Cardiac muscle cell (in vitro differentiated cells and primary cell): ENCODE results near the gene CMTM4. TPM values are rescaled to one million over a fixed set of nuclear protein-coding genes. Genes with fewer than 3 reads are reported as not detected.
"Not testable (repeated sequence)": the region's sequence is repeated elsewhere in the genome, so short reads cannot be mapped to it uniquely, and the experiment has no call there.

Source experiments
- DNase-seq, 2 donors: peaks; one replicate each; pipeline versions ENCODE4 v3.0.0 to v3.0.0-alpha.2; 2010 to 2017; ENCODE audit warnings: low read depth in 1 of 2, low spot score in 1 of 2
- H3K27ac ChIP-seq: fragments of 200-600 bp; sonication (generic); 2 replicates; pipeline ENCODE4 v1.5.1; 2016
- H3K27me3 ChIP-seq: fragments of 200-600 bp; sonication (generic); 2 replicates; pipeline ENCODE4 v1.6.0; 2016; ENCODE audit warnings: control low read depth
- H3K36me3 ChIP-seq: fragments of 200-600 bp; sonication (generic); 2 replicates; pipeline ENCODE4 v1.5.1; 2016; ENCODE audit warnings: control low read depth
- H3K4me1 ChIP-seq: fragments of 200-600 bp; sonication (generic); 2 replicates; pipeline ENCODE4 v1.8.1; 2017; ENCODE audit warnings: low read depth, mild to moderate bottlenecking, mixed run types
- H3K4me3 ChIP-seq: fragments of 200-600 bp; sonication (generic); 2 replicates; pipeline ENCODE4 v1.5.1; 2016; ENCODE audit warnings: mild to moderate bottlenecking
- H3K9me3 ChIP-seq: fragments of 200-600 bp; sonication (generic); 2 replicates; pipeline ENCODE4 v1.5.1; 2017; ENCODE audit warnings: low read depth, mild to moderate bottlenecking, control low read depth
- CTCF ChIP-seq: IDR thresholded peaks from 2 replicates; pipeline ENCODE4 v1.5.1; 2012; ENCODE audit warnings: low read depth, mild to moderate bottlenecking, low read length
- polyA plus RNA-seq: library from polyadenylated mRNA; unstranded; fragments of >200 nt; fragmentation: Nextera tagmentation; extraction: Ambion mirVana; gene quantifications from 2 replicates; pipeline ENCODE4 v1.2.1, GENCODE V29; 2016
- total RNA-seq: library from RNA; depleted of rRNA; stranded (reverse); fragments of >200 nt; gene quantifications from 2 replicates; pipeline ENCODE4 v1.2.3, GENCODE V29; 2016

Gene CMTM4
- total and polyA plus RNA-seq, 2 experiments from 2014 or later = 19.7 to 61.6 TPM

GRCh38 chr16:66670691-66671388 lies 25.7 kb downstream of the CMTM4 start:
- H3K27ac ChIP-seq = no peak overlapping the region

DNA sequence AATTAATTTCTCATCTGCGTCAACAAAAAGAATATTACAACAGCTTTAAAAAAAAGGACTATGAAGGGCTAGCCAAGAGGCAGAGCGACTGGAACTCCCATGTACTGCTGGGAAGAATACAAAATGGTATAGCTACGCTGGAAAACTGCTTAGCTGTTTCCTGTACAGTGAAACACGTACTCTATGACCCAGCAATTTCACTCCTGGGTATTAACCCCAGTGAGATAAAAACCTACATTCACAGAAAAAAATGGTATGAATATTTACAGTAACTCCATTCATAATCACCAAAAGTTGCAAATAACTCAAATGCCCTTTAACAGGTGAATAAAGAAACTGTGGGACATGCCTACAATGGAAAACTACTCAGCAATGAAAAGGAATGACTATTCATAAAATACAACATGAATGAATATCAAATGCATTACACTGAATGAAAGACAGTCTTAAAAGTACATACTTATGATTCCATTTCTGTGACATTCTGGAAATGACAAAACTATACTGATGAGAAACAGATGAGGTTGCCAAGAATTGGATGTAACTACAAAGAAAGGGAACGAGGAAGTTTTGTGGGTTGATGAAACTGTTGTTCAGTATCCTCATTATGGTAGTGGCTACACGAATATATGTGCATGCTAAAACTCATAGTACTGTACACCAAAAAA lies 27.6 kb downstream of the CMTM4 start:
- DNase-seq = peak in 1 of 2 donors; percentile 21
- no peaks in the 10 kb centered on the region for H3K27me3 ChIP-seq
- no peaks in the 10 kb centered on the region for H3K4me1 ChIP-seq
- no peaks in the 10 kb centered on the region for H3K9me3 ChIP-seq
- H3K36me3 ChIP-seq = no peaks in the 10 kb centered on the region
- H3K27ac ChIP-seq = no peak overlapping the region
- H3K4me3 ChIP-seq = no peak overlapping the region
- TF ChIP-seq CTCF = no peak

More at GRCh38 chr16:66670691-66671388, 25.7 kb downstream of the CMTM4 start:
- Histone ChIP-seq H3K9me3 (no peaks in the 10 kb centered on the region), H3K4me3 (no peak overlapping the region), H3K4me1 (no peaks in the 10 kb centered on the region), H3K27me3 (no peaks in the 10 kb centered on the region), H3K36me3 (no peaks in the 10 kb centered on the region)
- TF ChIP-seq CTCF = no peak
- no peak for DNase-seq

- no peak for DNase-seq
- H3K27ac ChIP-seq = no peak overlapping the region
- H3K27me3 ChIP-seq = no peaks in the 10 kb centered on the region
- no peaks in the 10 kb centered on the region for H3K36me3 ChIP-seq
- H3K4me1 ChIP-seq = peaks cover 3% of the 10 kb centered on the region
- H3K9me3 ChIP-seq = no peaks in the 10 kb centered on the region
- no peak overlapping the region for H3K4me3 ChIP-seq
- no peak for TF ChIP-seq CTCF
These were observed 28.6 kb downstream of the CMTM4 start for GRCh38 chr16:66667944-66668343.

GRCh38 chr16:66662445-66663194 lies 33.9 kb downstream of the CMTM4 start:
- Histone ChIP-seq H3K27me3 (no peaks in the 10 kb centered on the region), H3K4me1 (peaks cover 30% of the 10 kb centered on the region), H3K4me3 (no peak overlapping the region), H3K9me3 (no peaks in the 10 kb centered on the region), H3K36me3 (no peaks in the 10 kb centered on the region), H3K27ac (peak overlapping the region; percentile 89)
- DNase-seq = peak; percentile 35 to 58
- peak; percentile 59 for TF ChIP-seq CTCF

DNA sequence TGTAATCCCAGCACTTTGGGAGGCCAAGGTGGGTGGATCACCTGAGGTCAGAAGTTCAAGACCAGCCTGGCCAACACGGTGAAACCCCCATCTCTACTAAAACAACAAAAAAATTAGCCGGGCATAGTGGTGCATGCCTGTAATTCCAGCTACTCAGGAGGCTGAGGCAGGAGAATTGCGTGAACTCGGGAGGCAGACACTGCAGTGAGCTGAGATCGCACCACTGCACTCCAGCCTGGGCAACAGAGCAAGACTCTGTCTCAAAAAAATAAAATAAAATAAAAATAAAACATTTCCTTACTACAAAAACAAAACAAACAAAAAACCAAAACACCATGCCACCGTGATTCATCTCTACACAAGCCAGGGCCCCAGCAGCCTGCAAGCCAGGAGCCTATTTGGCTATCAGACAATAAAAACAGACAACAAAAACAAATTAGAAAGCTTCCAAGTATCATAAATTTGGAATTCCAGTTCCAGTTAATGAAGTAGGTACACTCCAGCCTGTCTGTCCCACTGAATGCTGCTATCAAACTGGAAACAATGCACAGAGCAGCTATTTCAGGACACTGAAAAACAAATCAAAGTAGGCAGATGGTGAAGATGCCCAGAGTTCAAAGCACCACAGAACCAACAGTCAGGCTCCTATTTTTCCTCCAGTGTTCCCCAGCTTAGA lies 34.7 kb downstream of the CMTM4 start:
- H3K4me1 ChIP-seq = peaks cover 30% of the 10 kb centered on the region
- H3K27ac ChIP-seq = peak overlapping the region; percentile 89
- H3K9me3 ChIP-seq = not testable (repeated sequence)

More for the DNA sequence above, 34.7 kb downstream of the CMTM4 start:
- H3K27me3 ChIP-seq, H3K36me3 ChIP-seq, DNase-seq, H3K4me3 ChIP-seq: not testable (repeated sequence)
